HG03175 (cell line): ENCODE results near the gene EBF4.

ENCODE experiments used
- ATAC-seq: cut with Tn5 transposase; IDR thresholded peaks from one replicate; pipeline ENCODE4 v1.9.1; 2021; ENCODE audit warnings: mild to moderate bottlenecking, moderate library complexity; ENCODE audit not compliant: unreplicated experiment

Gene EBF4

GRCh38 chr20:2741463-2741862 lies 48.9 kb downstream of the EBF4 start:
- ATAC-seq = no peak

GRCh38 chr20:2741881-2742280 lies 49.3 kb downstream of the EBF4 start:
- ATAC-seq = no peak

GRCh38 chr20:2742431-2742830 lies 49.9 kb downstream of the EBF4 start:
- ATAC-seq = no peak

- no peak for ATAC-seq
Observed at GRCh38 chr20:2742934-2743559, 50.5 kb downstream of the EBF4 start.

- ATAC-seq = no peak
Observed at GRCh38 chr20:2745060-2745910, 52.7 kb downstream of the EBF4 start.

- ATAC-seq = no peak
Observed at GRCh38 chr20:2745936-2746635, 53.5 kb downstream of the EBF4 start.

- no peak for ATAC-seq
Observed at GRCh38 chr20:2746636-2747265, 54.2 kb downstream of the EBF4 start.

GRCh38 chr20:2747676-2748235 lies 55.2 kb downstream of the EBF4 start:
- ATAC-seq = no peak

- no peak for ATAC-seq
Observed at GRCh38 chr20:2748551-2749342, 56.2 kb downstream of the EBF4 start.

GRCh38 chr20:2749343-2749950 lies 56.9 kb downstream of the EBF4 start:
- no peak for ATAC-seq

- ATAC-seq = no peak
Observed at GRCh38 chr20:2749951-2750490, 57.4 kb downstream of the EBF4 start.

GRCh38 chr20:2750491-2751251 lies 58.1 kb downstream of the EBF4 start:
- no peak for ATAC-seq

- no peak for ATAC-seq
Observed at GRCh38 chr20:2751347-2751877, 58.8 kb downstream of the EBF4 start.

- ATAC-seq = no peak
Observed at GRCh38 chr20:2751878-2752566, 59.4 kb downstream of the EBF4 start.

GRCh38 chr20:2752567-2753460 lies 60.2 kb downstream of the EBF4 start:
- ATAC-seq = no peak

- no peak for ATAC-seq
Observed at GRCh38 chr20:2753461-2754040, 61.0 kb downstream of the EBF4 start.

- ATAC-seq = no peak
Observed at GRCh38 chr20:2754424-2754823, 61.8 kb downstream of the EBF4 start.
